ENCODE measurements around the gene RGL2.
A peak's percentile ranks its signal among the peaks of the same experiment; 100 is the strongest.

Gene RGL2

GRCh38 chr6:33316603-33317418 is 18.1 kb upstream of the RGL2 start:
- TF ChIP-seq CTCF (IDR thresholded peaks at IDR 0.05; ENCODE audit: low read depth, low read length) = no peak
- in situ Hi-C loops (cut with HindIII; ENCODE audit: low sequenced_read_pairs) = no loop called here
- H3K4me3 ChIP-seq (ENCODE audit: low read depth, low read length) = peak overlapping the region; percentile 58
- no peak for DNase-seq (ENCODE audit: low read depth, low spot score)

GRCh38 chr6:33315793-33316602 is 17.3 kb upstream of the RGL2 start:
- no peak overlapping the region for H3K4me3 ChIP-seq (ENCODE audit: low read depth, low read length)
- in situ Hi-C loops (cut with HindIII; ENCODE audit: low sequenced_read_pairs) = no loop called here
- DNase-seq (ENCODE audit: low read depth, low spot score) = no peak
- no peak for TF ChIP-seq CTCF (IDR thresholded peaks at IDR 0.05; ENCODE audit: low read depth, low read length)

GRCh38 chr6:33314943-33315792 is 16.4 kb upstream of the RGL2 start:
- peak; percentile 3 for DNase-seq (ENCODE audit: low read depth, low spot score)
- H3K4me3 ChIP-seq (ENCODE audit: low read depth, low read length) = peak overlapping the region; percentile 83
- TF ChIP-seq CTCF (IDR thresholded peaks at IDR 0.05; ENCODE audit: low read depth, low read length) = no peak
- in situ Hi-C loops (cut with HindIII; ENCODE audit: low sequenced_read_pairs) = no loop called here

GRCh38 chr6:33314515-33314942 is 15.8 kb upstream of the RGL2 start:
- no peak for TF ChIP-seq CTCF (IDR thresholded peaks at IDR 0.05; ENCODE audit: low read depth, low read length)
- peak overlapping the region; percentile 83 for H3K4me3 ChIP-seq (ENCODE audit: low read depth, low read length)
- in situ Hi-C loops (cut with HindIII; ENCODE audit: low sequenced_read_pairs) = no loop called here
- DNase-seq (ENCODE audit: low read depth, low spot score) = peak; percentile 72

GRCh38 chr6:33313709-33314514 is 15.2 kb upstream of the RGL2 start, which contains the start of gene TAPBP:
TSS of gene TAPBP (minus strand) at chr6:33314078. CDS start at chr6:33314041, 37 bp downstream.
- peak; percentile 73 for DNase-seq (ENCODE audit: low read depth, low spot score)
- TF ChIP-seq CTCF (IDR thresholded peaks at IDR 0.05; ENCODE audit: low read depth, low read length) = no peak
- in situ Hi-C loops (cut with HindIII; ENCODE audit: low sequenced_read_pairs) = no loop called here
- peak within 1 kb of the TSS; percentile 83 for H3K4me3 ChIP-seq (ENCODE audit: low read depth, low read length)
